Endothelial cell of umbilical vein (primary cell): ENCODE results near the gene CCNI. TPM values are rescaled to one million over a fixed set of nuclear protein-coding genes. Genes with fewer than 3 reads are reported as not detected.

Source experiments
- BruUV-seq: library from RNA; stranded (reverse); fragments of 400-500 nt; replicated peaks from 2 replicates; lab custom pipeline; 2021; lab: Mats Ljungman, UMichigan
- CTCF ChIA-PET: fragments of 300-600, 350-600 bp; sonication (Branson Sonifier 250); formaldehyde crosslinking; loops from one replicate; lab custom pipeline; 2021; ENCODE audit warnings: antibody characterized with exemption, inconsistent platforms; lab: Charles Lee
- POLR2A ChIA-PET: fragments of 300-600, 350-600 bp; sonication (Branson Sonifier 250); formaldehyde crosslinking; loops from one replicate; lab custom pipeline; 2021; ENCODE audit warnings: antibody characterized with exemption, inconsistent platforms; lab: Charles Lee
- DNase-seq: peaks from one replicate; pipeline ENCODE4 v3.0.0-alpha.2; 2011; ENCODE audit warnings: low read depth, low spot score
- FAIRE-seq: peaks from 2 replicates; lab custom pipeline; 2011; peaks lifted over from hg19 to GRCh38; lab: Jason Lieb, UNC
- H2AFZ ChIP-seq: 2 replicates; pipeline ENCODE4 v1.6.0; 2012; ENCODE audit warnings: low read depth, low read length, control low read depth, inconsistent platforms
- H3K27ac ChIP-seq: 2 replicates; pipeline ENCODE4 v1.5.1; 2011; ENCODE audit warnings: low read depth, mild to moderate bottlenecking, control low read depth, low read length, moderate library complexity; ENCODE audit not compliant: insufficient read depth
- H3K27me3 ChIP-seq, 2 experiments: 2 replicates each; pipeline versions ENCODE4 v1.6.0 to v1.6.1; 2011; ENCODE audit warnings: low read length in 2 of 2, mixed read lengths in 1 of 2; ENCODE audit not compliant: control insufficient read depth in 2 of 2, insufficient read depth in 2 of 2
- H3K36me3 ChIP-seq, 2 experiments: 2 replicates in 1 of 2; 3 replicates in 1 of 2; pipeline ENCODE4 v1.5.1; 2011; ENCODE audit warnings: low read length in 2 of 2, mild to moderate bottlenecking in 1 of 2, moderate library complexity in 1 of 2; ENCODE audit not compliant: control insufficient read depth in 2 of 2, insufficient read depth in 2 of 2; ENCODE audit errors: extremely low read depth in 1 of 2
- H3K4me1 ChIP-seq: 3 replicates; pipeline ENCODE4 v1.5.1; 2011; ENCODE audit warnings: mild to moderate bottlenecking, low read length; ENCODE audit not compliant: control insufficient read depth, insufficient read depth; ENCODE audit errors: extremely low read depth
- H3K4me2 ChIP-seq: 2 replicates; pipeline ENCODE4 v1.6.1; 2011; ENCODE audit warnings: low read length, control low read depth, mixed read lengths; ENCODE audit not compliant: insufficient read depth
- H3K4me3 ChIP-seq, 3 experiments: fragments of 200-600 bp in 1 of 3; sonication (generic), shearing (Covaris generic) in 1 of 3; replicated peaks in 1 of 3; 2 replicates each; pipeline ENCODE4 v1.5.1; 2011 to 2016; ENCODE audit warnings: control low read depth in 3 of 3, low read length in 3 of 3, mild to moderate bottlenecking in 2 of 3, inconsistent platforms in 1 of 3, low read depth in 1 of 3, moderate library complexity in 1 of 3; ENCODE audit not compliant: insufficient read depth in 1 of 3
- H3K79me2 ChIP-seq: 2 replicates; pipeline ENCODE4 v1.6.0; 2012; ENCODE audit warnings: low read length, inconsistent platforms; ENCODE audit not compliant: control insufficient read depth, insufficient read depth
- H3K9ac ChIP-seq: replicated peaks from 2 replicates; pipeline ENCODE3; 2011; ENCODE audit warnings: low read length, control low read depth; ENCODE audit not compliant: insufficient read depth; ENCODE audit errors: extremely low read depth
- H3K9me1 ChIP-seq: replicated peaks from 3 replicates; pipeline ENCODE4 v1.6.0; 2011; ENCODE audit warnings: mild to moderate bottlenecking, low read length; ENCODE audit not compliant: control insufficient read depth, insufficient read depth; ENCODE audit errors: extremely low read depth
- H3K9me3 ChIP-seq: replicated peaks from 2 replicates; pipeline ENCODE4 v1.5.1; 2012; ENCODE audit warnings: low read length, inconsistent platforms; ENCODE audit not compliant: control insufficient read depth, insufficient read depth
- H4K20me1 ChIP-seq: replicated peaks from 2 replicates; pipeline ENCODE3; 2011; ENCODE audit warnings: mild to moderate bottlenecking, low read length; ENCODE audit not compliant: control insufficient read depth, insufficient read depth; ENCODE audit errors: extremely low read depth
- EZH2 ChIP-seq: IDR thresholded peaks from 2 replicates; pipeline ENCODE4 v1.6.1; 2012; ENCODE audit warnings: borderline replicate concordance, low read depth, mild to moderate bottlenecking, moderate library complexity, low read length, inconsistent platforms; ENCODE audit not compliant: severe bottlenecking
- FOS ChIP-seq: IDR thresholded peaks from 2 replicates; pipeline ENCODE4 v1.6.1; 2011; ENCODE audit warnings: mild to moderate bottlenecking, low read length, moderate library complexity, borderline replicate concordance; ENCODE audit not compliant: insufficient read depth
- GATA2 ChIP-seq: IDR thresholded peaks from 2 replicates; pipeline ENCODE4 v1.7.0; 2011; ENCODE audit warnings: low read depth, mild to moderate bottlenecking, moderate library complexity, mixed read lengths, low read length; ENCODE audit not compliant: insufficient read length, insufficient read depth
- JUN ChIP-seq: IDR thresholded peaks from 2 replicates; pipeline ENCODE4 v1.6.1; 2011; ENCODE audit warnings: borderline replicate concordance, low read depth; ENCODE audit not compliant: insufficient read length, insufficient read depth
- MYC ChIP-seq: IDR thresholded peaks from one replicate; pipeline ENCODE4 v1.6.1; 2011; ENCODE audit warnings: mild to moderate bottlenecking, low read depth, low read length
- POLR2A ChIP-seq: IDR thresholded peaks from 2 replicates; pipeline ENCODE4 v1.6.1; 2012; ENCODE audit warnings: low read depth, mild to moderate bottlenecking, control low read depth, low read length
- POLR2AphosphoS5 ChIP-seq: IDR thresholded peaks from 2 replicates; pipeline ENCODE4 v1.6.1; 2012; ENCODE audit warnings: low read depth, mild to moderate bottlenecking, control low read depth, low read length, moderate library complexity; ENCODE audit not compliant: insufficient read depth
- dilution Hi-C: fragments of 300-500 bp; cut with MboI; formaldehyde crosslinking; loops from one replicate; pipeline ENCODE4 v1.15.0; 2019; ENCODE audit warnings: low sequenced_read_pairs; ENCODE audit not compliant: extremely low pct_ligation_motif_present
- intact Hi-C: fragments of 100-400 bp; cut with micrococcal nuclease; formaldehyde crosslinking; loops from one replicate; pipeline ENCODE4 v1.10.0; 2022
- polyA plus RNA-seq, 4 experiments: library from polyadenylated mRNA; depleted of rRNA in 3 of 4; stranded (reverse) in 3 of 4; unstranded in 1 of 4; fragments of >200 nt; gene quantifications; 2 replicates each; pipeline versions ENCODE4 v1.2.1 to v1.2.3, GENCODE V29; 2011 to 2012; ENCODE audit warnings: missing spikeins in 1 of 4
- total RNA-seq: library from RNA; stranded (reverse); gene quantifications from 2 replicates; pipeline ENCODE4 v1.2.3, GENCODE V29; 2021
- TF ChIP-seq, protein P1 (sequence below): IDR thresholded peaks from 2 replicates; pipeline ENCODE4 v1.6.1; 2011; ENCODE audit not compliant: insufficient read depth, insufficient read length
- TF ChIP-seq, protein P2 (sequence below), 2 donors: IDR thresholded peaks; 1 replicate in 1 of 2; 2 replicates in 1 of 2; pipeline ENCODE4 v1.5.1; 2011; ENCODE audit warnings: low read length in 2 of 2, mild to moderate bottlenecking in 2 of 2, moderate library complexity in 2 of 2, control low read depth in 1 of 2, inconsistent platforms in 1 of 2, low read depth in 1 of 2; ENCODE audit not compliant: insufficient read depth in 1 of 2; ENCODE audit errors: extremely low read depth in 1 of 2

The CCNI gene
- total and polyA plus RNA-seq, 2 donors (not counting 3 experiments of a cell fraction or from before 2014, with no cell fraction given) = 88.6 to 212 TPM

- Histone ChIP-seq H3K79me2 (no peaks in the 10 kb centered on the region), H3K4me1 (no peaks in the 10 kb centered on the region), H3K9me1 (no peaks in the 10 kb centered on the region), H3K27ac (no peak overlapping the region), H4K20me1 (no peaks in the 10 kb centered on the region), H3K4me2 (no peak overlapping the region), H3K36me3 (no peaks in the 10 kb centered on the region), H3K9me3 (no peaks in the 10 kb centered on the region), H2AFZ (no peak overlapping the region), H3K4me3 (no peak overlapping the region), H3K27me3 (no peaks in the 10 kb centered on the region), H3K9ac (no peak overlapping the region)
- dilution Hi-C loops (no loop called here), intact Hi-C loops (no loop called here)
- BruUV-seq = no TSS peak
- ChIA-PET POLR2A (no interaction called here), CTCF (interaction anchor here (1.2 to 4.0 kb wide), 4 partner anchors 9 to 119 kb away, joined by 3 to 30 read pairs (median 6); no protein-coding TSS in a partner anchor)
- FAIRE-seq (no peak), DNase-seq (no peak)
- no peak for TF ChIP-seq MYC
- TF ChIP-seq JUN = no peak
- TF ChIP-seq, protein P1, sequence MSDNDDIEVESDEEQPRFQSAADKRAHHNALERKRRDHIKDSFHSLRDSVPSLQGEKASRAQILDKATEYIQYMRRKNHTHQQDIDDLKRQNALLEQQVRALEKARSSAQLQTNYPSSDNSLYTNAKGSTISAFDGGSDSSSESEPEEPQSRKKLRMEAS = no peak
- TF ChIP-seq POLR2AphosphoS5 = no peak
- TF ChIP-seq POLR2A = no peak
- no peak for TF ChIP-seq EZH2
- TF ChIP-seq, protein P2, sequence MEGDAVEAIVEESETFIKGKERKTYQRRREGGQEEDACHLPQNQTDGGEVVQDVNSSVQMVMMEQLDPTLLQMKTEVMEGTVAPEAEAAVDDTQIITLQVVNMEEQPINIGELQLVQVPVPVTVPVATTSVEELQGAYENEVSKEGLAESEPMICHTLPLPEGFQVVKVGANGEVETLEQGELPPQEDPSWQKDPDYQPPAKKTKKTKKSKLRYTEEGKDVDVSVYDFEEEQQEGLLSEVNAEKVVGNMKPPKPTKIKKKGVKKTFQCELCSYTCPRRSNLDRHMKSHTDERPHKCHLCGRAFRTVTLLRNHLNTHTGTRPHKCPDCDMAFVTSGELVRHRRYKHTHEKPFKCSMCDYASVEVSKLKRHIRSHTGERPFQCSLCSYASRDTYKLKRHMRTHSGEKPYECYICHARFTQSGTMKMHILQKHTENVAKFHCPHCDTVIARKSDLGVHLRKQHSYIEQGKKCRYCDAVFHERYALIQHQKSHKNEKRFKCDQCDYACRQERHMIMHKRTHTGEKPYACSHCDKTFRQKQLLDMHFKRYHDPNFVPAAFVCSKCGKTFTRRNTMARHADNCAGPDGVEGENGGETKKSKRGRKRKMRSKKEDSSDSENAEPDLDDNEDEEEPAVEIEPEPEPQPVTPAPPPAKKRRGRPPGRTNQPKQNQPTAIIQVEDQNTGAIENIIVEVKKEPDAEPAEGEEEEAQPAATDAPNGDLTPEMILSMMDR (IDR thresholded peaks at IDR 0.05; ENCODE audit: extremely low read depth in 1 of 2, insufficient read depth in 1 of 2, low read depth in 1 of 2, low read length in 2 of 2) = no peak
- TF ChIP-seq GATA2 = no peak
- no peak for TF ChIP-seq FOS
Observed at GRCh38 chr4:77084019-77084639, 8.3 kb upstream of the CCNI start.
